Stimulated activated CD8-positive, alpha-beta memory T cell treated with anti-CD3 and anti-CD28 coated beads, Interleukin-4, amount 100 ng/mL, for 48 hours (primary cell): ENCODE measurements around the gene RHBDL1.

Experiments used
- DNase-seq: peaks from one replicate; pipeline ENCODE4 v3.0.0-alpha.2; 2020

Gene RHBDL1

DNA sequence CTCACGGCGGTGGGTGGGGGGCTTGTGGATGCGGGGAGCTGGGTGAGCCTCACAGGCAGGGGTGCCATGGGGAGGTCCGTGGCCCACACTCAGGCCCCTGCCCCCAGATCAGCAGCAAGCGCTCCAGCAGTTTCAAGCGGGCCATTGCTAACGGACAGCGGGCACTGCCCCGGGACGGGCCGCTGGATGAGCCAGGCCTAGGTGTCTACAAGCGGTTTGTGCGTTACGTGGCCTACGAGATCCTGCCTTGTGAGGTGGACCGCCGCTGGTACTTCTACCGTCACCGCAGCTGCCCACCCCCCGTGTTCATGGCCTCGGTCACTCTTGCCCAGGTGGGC, 1.1 kb downstream of the RHBDL1 start:
- no peak for DNase-seq

- no peak for DNase-seq
These were observed 1.4 kb downstream of the RHBDL1 start for GRCh38 chr16:676913-677312.

DNA sequence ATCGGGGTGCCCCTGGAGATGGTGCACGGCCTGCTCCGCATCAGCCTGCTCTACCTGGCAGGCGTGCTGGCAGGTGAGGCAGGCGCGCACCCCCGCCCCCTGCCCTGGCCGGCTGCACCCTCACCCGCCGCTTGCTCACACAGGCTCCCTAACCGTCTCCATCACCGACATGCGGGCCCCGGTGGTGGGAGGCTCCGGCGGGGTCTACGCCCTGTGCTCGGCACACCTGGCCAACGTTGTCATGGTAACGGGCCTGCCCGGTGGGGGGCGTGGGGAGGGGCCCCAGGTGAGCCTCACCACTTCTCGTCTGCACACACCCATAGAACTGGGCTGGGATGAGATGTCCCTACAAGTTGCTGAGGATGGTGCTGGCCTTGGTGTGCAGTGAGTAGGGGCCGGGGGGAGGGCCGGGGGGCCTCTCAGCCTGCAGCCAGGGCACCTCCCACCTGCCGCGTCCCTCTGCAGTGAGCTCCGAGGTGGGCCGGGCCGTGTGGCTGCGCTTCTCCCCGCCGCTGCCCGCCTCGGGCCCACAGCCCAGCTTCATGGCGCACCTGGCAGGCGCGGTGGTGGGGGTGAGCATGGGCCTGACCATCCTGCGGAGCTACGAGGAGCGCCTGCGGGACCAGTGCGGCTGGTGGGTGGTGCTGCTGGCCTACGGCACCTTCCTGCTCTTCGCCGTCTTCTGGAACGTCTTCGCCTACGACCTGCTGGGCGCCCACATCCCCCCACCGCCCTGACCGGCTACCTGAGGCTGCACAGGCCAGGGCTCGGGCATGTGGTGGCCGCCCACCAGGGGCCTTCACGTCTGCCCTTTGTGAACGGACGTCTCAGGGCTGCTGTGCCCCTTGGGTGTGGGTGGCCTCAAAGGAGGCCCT, 2.1 kb downstream of the RHBDL1 start:
- DNase-seq: no peak

DNA sequence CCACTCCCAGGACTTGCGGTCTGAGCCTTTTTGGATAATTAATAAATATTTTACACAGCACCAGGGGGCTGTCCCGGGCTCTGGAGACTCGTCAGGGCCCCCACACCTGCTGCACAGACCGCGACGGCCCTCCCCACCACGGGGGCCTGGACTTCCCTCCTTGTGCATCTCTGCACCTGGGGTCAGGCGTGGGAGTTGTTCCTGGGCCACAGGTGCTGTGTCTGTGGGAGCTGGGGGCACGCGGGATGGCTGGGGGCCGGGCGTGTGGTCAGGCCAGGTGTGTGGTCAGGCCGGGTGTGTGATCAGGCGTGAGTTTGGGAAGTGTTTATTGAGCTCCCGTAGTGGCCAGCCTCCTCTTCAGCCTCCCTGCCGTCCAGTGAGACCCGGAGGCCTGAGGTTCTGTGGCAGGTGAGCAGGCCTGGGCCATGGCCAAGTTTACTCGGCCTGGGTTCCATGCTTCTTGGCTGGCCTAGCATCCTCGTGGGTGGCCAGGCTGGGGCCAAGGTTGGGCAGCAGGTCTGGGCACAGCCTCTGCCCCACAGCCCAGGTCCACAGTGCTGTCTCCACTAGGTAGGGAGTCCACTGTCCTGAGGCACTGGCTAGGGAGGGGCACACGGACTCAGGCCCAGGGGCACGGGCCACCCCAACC, 2.9 kb downstream of the RHBDL1 start:
- DNase-seq: no peak

- peak; percentile 78 for DNase-seq
These were observed 3.7 kb downstream of the RHBDL1 start for GRCh38 chr16:678858-679813.

DNA sequence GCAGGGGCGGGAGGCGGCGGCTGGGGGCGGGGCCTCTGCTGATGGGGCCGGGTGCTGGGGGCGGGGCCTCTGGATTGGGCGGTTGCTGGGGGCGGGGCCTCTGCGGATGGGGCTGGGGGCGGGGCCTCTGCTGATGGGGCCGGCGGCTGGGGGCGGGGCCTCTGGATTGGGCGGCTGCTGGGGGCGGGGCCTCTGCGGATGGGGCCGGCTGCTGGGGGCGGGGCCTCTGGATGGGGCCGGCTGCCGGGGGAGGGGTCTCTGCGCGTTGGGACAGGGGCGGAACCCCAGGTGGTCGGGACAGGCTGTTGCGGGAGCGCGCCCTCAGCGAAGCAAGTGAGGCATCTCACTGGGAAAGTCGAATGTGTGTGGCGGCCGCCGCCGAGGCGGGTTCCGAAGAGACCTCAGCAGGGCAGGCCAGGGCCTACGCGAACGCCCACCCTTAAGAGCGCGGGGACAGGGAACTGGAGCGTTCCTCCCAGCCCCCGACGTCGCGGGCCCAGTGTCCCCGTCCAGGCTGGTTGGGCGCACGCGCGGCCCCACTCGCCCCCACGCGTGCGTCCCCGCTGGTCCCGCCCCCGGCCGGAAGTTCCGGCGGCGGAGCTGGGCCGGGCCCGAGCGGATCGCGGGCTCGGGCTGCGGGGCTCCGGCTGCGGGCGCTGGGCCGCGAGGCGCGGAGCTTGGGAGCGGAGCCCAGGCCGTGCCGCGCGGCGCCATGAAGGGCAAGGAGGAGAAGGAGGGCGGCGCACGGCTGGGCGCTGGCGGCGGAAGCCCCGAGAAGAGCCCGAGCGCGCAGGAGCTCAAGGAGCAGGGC, 4.5 kb downstream of the RHBDL1 start, which contains the start of gene STUB1:
Gene STUB1 (plus strand): TSS at position 597 of the 811 bp plus-strand sequence. CDS start 116 bp downstream, at position 713.
- DNase-seq: peak; percentile 94

GRCh38 chr16:680625-680945, 5.1 kb downstream of the RHBDL1 start:
- no peak for DNase-seq

GRCh38 chr16:680967-681745, 5.7 kb downstream of the RHBDL1 start:
- peak; percentile 47 for DNase-seq

DNA sequence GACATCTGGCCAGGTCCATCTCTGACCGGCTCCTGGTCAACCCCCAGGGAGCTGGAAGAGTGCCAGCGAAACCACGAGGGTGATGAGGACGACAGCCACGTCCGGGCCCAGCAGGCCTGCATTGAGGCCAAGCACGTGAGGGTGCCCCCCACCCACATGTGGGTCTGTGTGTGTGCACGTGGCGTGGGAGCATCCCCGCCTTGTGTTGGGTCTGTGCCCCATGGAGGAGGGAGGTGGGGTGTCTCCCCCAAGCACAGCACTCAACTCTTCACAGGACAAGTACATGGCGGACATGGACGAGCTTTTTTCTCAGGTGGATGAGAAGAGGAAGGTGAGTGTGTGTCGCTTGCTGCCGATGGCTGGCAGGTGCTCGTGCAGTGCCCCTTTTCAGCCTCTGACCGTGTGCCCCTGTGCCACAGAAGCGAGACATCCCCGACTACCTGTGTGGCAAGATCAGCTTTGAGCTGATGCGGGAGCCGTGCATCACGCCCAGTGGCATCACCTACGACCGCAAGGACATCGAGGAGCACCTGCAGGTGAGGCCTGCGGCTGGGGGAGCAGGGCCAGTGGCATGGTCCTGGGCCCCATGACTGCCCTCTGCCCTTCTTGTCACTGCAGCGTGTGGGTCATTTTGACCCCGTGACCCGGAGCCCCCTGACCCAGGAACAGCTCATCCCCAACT, 6.4 kb downstream of the RHBDL1 start:
- DNase-seq: no peak

DNA sequence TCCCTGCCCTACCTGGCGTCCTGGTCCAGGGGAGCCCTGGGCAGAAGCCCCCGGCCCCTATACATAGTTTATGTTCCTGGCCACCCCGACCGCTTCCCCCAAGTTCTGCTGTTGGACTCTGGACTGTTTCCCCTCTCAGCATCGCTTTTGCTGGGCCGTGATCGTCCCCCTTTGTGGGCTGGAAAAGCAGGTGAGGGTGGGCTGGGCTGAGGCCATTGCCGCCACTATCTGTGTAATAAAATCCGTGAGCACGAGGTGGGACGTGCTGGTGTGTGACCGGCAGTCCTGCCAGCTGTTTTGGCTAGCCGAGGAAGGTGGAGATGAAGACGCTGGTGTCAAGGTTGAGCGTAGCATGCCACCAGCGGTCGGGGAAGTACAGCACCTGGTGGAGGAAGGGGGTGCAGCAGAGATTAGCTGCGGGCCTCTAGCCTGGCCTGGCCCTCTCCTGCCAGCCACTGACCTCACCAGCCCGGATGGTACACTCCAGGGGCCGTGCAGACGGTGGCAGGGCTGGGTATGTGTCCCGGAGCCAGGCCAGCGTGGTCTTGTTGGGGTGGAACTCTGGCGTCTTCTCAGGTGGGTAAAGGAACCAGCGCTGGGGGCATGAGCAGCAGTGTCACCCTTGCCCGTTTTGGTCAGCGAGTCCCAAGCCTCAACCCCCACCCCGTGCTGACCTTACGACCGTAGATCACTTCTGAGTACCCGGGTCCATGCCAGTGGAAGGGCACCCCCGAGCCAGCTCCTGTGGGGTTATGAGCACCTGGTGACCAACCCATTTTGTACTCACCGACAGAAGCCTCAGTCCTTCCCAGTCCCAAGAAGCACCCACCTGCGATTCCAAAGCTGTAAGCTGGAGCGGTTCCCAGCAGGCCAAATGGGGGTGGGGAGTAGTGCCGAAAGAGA, 7.3 kb downstream of the RHBDL1 start:
- DNase-seq: no peak

- DNase-seq: peak; percentile 45
These were observed 8.1 kb downstream of the RHBDL1 start for GRCh38 chr16:683396-684070.

DNA sequence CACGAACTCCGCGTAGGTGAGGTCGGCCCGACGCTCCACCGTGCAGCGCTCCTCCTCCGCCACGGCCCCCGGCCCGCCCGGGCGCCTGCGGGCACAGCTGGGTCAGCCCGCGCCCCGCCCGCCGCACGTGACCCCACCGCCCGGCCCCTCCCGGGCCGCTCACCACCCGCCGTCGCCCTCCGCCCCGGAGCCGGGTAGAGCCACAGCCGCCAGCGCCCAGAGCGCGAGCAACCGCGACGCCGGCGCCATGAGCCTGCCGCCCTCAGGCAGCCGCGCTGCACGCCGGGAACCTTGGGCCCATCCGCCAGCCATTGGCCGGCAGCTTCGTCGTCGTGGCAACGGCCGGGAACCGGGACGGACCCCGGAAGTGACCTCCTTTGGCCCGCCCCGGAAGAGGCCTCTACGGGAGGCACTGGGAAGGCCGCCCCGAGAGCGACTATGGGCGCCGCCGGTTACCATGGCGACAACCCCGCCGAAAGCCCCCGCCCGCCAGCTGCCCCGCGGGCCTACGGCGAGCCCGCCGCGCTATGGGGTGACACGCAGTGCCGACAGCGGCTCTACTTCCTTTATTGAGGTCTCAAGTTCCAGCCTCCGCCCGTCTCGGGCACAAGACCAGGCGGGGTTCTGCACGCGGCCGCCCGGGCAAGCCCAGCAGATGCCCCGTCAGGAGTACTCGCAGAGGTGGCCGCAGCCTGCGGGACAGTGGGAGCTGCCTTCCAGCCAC, 8.8 kb downstream of the RHBDL1 start, which contains the start of gene JMJD8:
Gene JMJD8 (minus strand): TSS at position 264 of the 724 bp plus-strand sequence. CDS start 15 bp downstream, at position 249.
- peak; percentile 98 for DNase-seq

- no peak for DNase-seq
These were observed 9.7 kb downstream of the RHBDL1 start for GRCh38 chr16:684961-685696.

- DNase-seq: no peak
These were observed 10.5 kb downstream of the RHBDL1 start for GRCh38 chr16:685967-686366.

DNA sequence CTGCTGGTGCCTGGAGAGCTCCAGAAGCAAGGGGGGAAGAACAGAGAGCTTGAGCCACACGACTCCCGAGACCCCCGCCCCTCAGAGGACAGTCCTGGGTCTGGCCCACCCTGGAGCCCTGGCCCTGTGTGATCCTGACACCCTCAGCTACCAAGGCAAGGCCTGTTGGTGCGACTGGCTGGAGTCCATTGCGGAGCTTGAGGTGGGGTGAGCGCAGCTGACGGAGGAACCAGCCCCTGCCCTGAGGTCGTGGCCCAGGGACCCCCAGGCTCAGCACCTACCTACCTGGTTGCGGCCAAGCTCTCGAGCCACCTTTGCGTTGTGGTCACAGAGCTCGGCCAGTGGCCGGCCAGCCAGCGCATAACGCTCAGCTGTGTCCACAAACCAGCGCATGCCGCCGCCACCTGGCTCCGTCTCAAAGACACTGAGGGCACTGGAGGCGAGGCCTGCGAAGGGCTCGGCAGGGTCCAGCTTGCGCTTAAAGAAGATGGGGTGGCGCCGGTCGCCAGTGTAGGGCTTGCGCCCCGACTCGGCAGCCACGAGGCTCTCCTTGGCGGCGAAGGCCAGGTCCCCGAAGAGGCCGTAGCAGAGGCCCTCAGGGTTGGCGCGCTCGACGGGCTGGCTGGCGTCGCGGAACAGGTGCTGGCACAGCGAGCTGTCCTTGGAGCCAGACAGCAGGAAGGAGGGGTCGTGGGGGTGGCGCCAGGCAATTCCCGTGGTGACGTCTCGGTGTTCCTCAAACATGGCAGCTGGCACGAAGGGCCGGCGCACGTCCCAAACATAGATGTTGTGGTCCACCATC, 11.2 kb downstream of the RHBDL1 start:
- no peak for DNase-seq

- DNase-seq: no peak
These were observed 12.0 kb downstream of the RHBDL1 start for GRCh38 chr16:687499-687898.
